ENCODE measurements around the gene KLHL17. TPM values are rescaled to one million over a fixed set of nuclear protein-coding genes. Genes with fewer than 3 reads are reported as not detected.
A peak's percentile ranks its signal among the peaks of the same experiment; 100 is the strongest.

KLHL17 gene
- total RNA-seq, 1 experiment from 2014 or later: 10.1 TPM

DNA sequence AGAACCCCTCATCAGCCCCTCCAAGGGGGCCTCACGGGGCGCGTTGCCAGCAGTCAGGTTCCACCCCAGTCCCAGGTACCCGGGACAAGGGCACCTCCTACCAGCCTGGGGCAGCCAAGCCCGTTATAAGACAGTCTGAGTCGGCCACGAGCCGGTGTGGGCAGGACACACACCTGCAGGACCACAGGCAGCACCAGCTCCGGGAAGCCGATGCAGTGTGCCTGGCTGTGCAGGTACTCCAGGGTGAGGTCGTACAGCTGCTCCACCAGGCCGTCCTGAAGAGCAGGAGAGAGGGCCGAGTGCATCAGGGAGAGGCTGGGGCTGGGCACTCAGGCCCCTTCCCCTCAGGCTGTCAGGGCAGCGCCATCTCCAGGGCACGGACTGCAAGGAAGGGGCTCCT lies 12.4 kb upstream of the KLHL17 start:
- no peak for DNase-seq (ENCODE audit: extremely low read depth, low read depth)

DNA sequence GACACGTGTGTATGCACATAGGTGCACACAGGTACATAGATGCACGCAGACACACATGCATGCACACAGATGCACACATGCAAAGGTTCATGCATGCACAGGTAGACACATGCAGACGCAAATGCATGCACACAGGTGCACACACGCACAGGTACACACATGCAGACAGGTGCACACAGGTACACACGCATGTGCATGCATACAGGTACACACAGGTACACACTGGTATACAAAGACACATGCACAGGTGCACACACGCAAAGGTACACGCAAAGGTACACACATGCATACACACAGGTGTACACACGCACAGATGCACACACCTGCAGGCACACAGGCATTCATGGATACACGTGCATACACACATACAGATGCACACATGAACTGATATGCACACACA lies 10.1 kb upstream of the KLHL17 start:
- DNase-seq (ENCODE audit: extremely low read depth, low read depth): no peak

DNA sequence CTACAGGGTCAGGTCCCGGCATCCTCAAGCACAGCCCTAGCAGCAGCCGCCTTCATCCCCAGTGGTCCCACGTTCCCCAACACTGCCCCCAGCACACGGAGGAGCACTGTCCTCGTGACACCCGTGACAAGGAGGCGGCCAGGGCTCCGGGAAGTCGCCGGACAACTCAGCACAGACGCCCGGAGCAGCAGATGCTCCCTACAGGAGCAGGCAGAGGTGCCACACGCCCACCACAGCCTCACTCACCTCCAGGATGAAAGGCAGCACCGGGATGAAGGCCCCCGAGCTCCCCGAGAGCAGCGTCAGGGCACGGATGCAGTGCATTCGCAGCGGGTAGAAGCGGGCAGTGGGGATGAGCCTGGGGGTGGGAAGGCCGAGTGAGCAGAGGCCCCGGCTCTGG lies 9.5 kb upstream of the KLHL17 start:
- DNase-seq (ENCODE audit: extremely low read depth, low read depth): no peak

DNA sequence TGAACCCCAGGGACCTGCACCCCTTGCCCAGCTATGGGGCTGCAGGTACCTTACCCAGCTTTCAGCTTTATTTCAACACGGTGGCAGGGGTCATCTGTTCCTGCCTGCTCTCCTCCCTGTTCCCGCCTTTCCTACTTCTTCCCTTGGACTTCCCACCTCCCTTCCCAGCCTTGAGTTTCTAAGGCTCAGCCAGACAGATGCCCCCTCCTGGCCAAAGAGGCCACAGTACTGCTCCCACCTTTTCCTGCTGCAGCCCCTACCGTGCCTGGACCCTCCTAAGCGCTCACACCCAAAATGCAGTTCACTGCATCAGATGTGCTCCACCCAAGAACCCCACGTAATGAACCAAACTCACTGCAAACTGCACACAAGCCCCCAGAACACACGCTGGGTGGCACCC lies 9.0 kb upstream of the KLHL17 start:
- no peak for DNase-seq (ENCODE audit: extremely low read depth, low read depth)

DNA sequence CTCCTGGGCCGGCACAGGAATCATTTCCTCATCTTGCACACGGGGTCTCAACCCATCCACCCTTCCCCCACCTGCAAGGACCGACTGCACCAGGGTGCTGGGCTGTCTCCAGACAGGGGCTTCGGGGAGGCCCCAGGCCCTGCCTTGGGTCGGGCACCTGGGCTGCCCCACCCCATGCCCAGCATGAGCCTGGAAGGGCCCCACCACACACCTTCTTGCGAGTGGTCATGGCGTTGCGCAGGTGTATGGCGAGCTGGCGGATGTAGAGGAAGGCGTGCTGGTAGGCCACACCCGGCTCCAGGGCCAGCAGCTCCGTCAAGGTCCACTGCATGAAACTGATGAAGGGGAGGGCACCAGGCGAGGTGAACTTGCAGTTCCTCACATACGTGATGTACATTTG lies 8.2 kb upstream of the KLHL17 start:
- DNase-seq (ENCODE audit: extremely low read depth, low read depth): no peak

DNA sequence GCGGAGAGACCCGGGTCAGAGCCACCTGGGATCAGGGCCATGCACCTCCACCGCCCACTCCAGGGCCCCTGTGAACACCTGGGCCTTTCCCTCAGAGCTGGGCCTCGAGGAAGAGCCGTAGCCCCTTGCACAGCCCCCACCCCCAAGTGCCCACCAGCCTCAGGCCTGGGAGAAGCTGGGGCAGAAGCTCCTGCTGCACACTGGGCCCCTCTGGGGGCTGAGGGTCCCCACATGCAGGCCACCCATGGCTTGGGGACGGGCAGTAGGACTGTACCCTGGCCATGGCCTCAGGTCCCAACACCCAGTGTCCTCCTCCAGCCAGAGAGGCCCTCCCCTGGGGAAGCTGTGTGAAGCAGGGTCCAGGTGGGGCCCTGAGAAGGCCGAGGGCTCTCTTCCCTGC lies 7.8 kb upstream of the KLHL17 start:
- no peak for DNase-seq (ENCODE audit: extremely low read depth, low read depth)

DNA sequence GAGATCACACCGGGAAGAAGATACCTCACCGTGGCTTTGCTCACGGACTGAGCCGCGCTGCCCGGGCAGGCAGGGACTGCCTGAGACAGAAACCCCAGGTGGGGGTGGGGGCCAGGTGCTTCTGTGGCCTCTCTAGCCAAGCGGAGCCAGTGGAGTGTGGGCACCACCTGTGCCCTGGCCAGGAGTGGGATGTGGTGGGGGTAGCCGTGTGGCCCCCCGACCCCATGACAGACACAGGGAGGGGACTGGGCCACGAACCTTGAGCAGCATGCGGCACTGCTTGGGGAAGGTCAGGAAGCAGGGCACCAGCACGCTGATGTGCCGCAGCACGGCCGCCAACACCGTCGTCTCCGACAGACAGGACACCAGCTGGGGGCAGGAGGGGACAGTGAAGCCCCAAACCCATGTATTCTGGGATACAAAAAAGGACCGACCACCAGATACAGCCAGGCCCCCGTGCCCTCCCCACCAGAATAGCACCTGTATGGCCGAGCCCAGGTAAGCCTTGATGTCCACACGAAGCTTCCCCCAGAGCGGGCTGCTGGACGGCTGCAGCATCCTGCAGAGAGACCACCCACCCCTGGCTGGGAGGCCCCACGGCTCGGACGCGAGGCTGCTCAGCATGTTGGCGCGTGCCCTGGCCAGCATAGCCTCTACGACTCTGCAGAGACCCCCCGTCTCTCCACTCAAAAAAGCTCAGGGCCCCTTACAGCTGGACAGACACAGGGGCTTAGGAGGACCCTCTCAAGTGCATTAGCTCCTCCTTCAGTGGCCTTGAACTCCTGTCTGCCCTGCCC lies 6.7 kb upstream of the KLHL17 start:
- no peak for DNase-seq (ENCODE audit: extremely low read depth, low read depth)

DNA sequence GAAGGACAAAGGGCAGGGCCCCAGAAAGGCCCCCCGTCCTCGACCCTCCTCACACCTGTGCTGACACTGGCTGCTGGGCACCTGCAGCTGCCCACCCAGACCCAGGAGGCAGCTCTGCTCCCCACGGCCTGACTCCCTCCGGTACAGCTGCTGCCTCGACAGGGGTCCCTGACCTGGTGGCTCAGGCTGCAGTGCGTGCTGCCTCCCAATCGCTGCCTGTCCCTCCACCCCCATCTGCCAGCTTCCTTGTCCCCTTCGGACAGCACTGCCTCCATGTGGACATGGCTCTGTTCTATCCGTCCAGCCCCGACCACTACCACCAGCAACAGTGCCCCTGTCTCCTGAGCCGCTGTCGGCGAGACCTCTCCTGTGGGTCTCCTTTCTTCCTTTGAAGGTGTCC lies 5.5 kb upstream of the KLHL17 start:
- DNase-seq (ENCODE audit: extremely low read depth, low read depth): no peak

DNA sequence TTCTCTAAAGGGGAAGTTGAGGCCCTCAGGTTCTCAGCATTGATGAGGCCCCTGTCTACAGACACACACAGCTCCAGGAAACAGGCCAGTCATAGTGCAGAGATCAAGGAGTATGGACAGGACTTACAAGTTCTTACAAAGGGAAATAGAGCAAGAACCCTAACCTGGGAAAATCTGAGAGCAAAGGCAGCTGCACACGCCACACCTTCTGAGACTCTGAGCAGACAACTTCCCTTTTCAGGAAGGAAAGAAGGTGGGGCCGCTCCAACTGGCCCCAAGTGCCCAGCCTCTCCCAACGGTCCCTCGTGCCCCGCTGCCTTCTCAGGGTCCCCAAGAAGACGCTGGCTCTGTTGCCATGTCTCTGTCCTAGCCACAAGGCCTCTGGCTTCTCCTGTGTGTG lies 4.9 kb upstream of the KLHL17 start:
- no peak for DNase-seq (ENCODE audit: extremely low read depth, low read depth)

DNA sequence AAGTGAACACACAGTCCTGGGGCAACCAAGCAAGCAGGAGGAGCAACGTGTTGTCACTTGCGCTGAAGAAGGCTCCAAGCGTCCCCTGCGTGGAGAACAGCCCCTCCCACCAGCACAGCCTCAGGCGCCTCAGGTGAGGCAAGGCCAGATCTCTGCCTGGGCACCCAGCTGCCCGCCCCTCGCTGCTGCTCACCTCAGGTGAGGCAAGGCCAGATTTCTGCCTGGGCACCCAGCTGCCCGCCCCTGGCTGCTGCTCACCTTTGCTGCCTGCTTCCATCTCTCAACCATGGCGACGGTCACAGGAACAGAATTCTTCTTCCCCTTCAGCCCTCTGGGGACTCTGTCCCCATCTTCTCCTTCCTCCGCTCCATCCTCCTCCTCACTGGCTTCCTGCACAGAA lies 3.7 kb upstream of the KLHL17 start:
- no peak for DNase-seq (ENCODE audit: extremely low read depth, low read depth)

DNA sequence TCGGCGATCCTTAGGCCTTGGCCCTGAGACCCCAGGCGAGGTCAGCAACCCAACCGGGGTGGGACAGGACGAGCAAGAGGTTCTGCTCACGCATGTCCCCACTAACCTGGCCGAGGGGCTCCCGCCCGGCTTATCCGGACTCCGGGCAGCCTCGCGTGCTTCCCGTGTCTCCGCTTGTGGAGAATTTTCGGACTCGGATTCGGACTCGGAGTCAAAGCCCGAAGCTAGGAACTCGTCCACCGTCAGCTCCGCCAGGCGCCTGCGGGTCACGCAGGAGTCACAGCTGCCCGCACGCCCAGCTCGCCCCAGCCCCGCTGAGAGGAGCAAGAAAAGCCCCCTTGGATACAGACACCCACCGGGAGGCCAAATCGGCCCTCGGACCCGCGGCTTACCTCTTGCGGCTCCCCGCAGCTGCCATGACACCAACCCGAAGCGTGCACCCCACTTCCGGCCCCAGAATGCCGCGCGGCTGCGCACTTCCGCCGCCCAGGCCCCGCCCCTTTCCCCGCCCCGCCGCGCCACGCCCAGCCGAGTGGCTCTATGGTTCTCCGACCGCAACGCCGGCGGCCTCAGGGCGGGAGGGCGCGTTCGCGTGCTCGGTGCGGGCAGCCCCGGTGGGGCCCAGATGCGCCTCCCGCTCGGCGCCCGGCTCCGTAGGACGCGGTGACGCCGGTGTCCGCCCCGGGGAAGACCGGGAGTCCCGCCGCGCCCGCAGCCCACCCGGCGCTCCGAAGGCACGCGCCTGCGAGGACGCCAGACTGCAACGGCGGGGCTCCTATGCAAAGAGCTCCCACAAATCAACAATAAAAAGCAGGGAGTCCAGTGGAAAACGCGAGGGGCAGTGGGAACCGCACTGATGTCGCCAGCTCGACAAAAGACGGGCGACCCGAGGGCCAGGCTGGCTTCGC lies 1.3 kb upstream of the KLHL17 start, which contains the start of gene NOC2L:
TSS of gene NOC2L (minus strand) at position 434 of the 908 bp plus-strand sequence. CDS start at position 418, 16 bp downstream.
- DNase-seq (ENCODE audit: extremely low read depth, low read depth): peak; percentile 76

DNA sequence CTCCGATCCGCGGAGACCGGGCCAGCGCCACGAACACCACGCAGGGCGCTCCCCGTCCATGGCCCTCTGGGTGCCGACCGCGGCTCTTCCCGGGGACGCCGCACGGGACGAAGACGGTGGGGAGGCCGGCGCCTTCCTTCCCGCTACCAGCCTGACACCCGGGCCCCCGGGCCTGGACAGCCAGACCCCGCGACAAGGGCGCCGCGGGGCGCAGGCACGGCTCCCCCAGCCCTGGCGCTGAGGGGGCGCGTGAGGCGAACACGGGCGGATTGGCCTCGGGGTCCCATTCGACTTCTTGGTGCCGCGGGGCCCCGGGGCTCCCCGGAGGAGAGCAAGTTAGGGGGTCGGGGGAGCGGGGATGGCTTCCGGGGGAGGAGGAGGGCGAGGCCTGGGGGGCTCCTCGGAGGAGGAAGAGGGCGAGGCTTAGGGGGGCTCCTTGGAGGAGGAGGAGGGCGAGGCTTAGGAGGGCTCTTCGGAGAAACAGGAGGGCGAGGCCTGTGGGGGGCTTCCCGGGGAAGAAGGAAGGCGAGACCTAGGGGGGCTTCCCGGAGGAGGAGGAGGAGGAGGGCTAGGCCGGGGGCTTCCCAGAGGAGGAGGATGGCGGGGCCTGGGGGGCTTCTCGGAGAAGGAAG lies 537 bp upstream of the KLHL17 start:
- DNase-seq (ENCODE audit: extremely low read depth, low read depth): no peak

DNA sequence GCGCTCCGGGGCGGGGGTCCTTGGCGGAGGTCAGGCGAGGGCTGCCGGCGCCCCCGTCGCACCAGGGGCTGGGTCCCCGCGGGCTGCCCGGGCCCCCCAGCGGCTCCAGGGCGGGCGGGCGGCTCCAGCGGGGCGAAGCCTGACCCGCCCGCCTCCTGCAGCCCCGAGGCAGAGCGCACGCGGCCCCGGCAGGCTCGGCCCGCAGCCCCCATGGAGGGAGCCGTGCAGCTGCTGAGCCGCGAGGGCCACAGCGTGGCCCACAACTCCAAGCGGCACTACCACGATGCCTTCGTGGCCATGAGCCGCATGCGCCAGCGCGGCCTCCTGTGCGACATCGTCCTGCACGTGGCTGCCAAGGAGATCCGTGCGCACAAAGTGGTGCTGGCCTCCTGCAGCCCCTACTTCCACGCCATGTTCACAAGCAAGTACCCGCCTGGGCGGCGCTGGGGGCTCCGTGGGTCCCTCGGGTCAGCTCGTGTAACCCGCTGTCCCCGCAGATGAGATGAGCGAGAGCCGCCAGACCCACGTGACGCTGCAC lies 817 bp downstream of the KLHL17 start:
- no peak for DNase-seq (ENCODE audit: extremely low read depth, low read depth)

DNA sequence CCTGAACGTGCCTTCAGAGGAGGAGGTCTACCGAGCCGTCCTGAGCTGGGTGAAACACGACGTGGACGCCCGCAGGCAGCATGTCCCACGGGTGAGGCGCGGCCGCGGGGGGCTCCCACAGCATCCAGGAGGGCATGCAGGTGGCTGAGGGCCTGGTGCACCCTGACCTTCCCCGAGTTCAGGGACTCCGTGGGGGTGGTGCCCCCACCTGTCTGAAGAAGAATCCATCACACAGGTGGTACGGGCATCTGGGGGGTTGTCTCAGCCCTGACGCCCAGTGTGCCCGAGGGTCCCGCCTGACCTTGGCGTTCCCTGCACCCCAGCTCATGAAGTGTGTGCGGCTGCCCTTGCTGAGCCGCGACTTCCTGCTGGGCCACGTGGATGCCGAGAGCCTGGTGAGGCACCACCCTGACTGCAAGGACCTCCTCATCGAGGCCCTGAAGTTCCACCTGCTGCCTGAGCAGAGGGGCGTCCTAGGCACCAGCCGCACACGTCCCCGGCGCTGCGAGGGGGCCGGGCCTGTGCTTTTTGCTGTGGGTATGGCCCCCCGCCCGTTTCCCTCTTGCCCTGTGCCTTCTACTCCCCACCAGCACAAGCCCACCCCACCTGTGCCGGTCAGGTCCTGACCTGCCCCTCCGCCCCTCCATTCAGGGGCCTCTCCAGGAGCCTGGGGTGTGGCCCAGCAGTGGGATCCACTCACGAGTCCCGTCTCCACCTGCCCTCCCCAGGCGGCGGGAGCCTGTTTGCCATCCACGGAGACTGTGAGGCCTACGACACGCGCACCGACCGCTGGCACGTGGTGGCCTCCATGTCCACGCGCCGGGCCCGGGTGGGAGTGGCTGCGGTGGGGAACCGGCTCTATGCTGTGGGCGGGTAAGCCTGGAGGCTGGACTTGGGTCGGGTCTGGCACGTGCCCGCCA lies 2.3 kb downstream of the KLHL17 start:
- no peak for DNase-seq (ENCODE audit: extremely low read depth, low read depth)

DNA sequence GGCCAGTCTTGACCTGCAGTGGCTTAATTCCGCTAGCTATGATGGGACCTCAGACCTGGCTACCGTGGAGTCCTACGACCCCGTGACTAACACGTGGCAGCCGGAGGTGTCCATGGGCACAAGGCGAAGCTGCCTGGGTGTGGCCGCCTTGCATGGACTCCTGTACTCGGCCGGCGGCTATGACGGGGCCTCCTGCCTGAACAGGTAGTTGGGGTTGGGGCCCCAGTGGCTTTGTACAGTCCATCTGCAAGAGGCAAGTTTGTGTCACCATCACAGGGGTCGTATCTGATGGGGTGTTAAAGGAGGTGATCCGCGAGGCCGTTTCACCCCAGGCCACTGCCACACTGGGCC lies 2.9 kb downstream of the KLHL17 start:
- no peak for DNase-seq (ENCODE audit: extremely low read depth, low read depth)

DNA sequence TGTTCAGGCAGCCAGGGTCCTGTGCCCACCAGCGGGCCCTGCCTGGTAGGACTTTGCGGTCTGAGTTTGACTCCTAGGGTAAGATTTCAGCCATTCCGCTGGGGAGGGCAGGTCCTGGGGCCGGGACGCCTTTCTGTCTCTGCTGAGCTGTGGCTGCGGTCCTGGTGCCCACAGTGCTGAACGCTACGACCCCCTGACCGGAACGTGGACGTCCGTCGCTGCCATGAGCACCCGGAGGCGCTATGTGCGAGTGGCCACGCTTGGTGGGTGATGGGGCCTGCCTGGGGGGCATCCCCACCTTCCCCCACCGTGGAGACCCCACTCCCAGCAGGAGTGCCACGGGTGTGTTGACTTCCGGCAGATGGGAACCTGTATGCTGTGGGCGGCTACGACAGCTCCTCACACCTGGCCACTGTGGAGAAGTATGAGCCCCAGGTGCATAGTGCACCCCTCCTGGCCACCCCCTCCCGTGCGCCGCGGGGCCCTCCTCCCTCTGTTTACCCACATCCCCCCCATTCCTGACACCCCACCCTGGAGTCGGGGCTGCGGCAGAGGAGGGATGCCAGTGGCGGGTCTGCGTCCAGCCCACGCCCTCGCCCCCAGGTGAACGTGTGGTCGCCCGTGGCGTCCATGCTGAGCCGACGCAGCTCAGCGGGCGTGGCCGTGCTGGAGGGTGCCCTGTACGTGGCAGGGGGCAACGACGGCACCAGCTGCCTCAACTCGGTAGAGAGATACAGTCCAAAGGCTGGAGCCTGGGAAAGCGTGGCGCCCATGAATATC lies 3.6 kb downstream of the KLHL17 start:
- DNase-seq (ENCODE audit: extremely low read depth, low read depth): no peak

DNA sequence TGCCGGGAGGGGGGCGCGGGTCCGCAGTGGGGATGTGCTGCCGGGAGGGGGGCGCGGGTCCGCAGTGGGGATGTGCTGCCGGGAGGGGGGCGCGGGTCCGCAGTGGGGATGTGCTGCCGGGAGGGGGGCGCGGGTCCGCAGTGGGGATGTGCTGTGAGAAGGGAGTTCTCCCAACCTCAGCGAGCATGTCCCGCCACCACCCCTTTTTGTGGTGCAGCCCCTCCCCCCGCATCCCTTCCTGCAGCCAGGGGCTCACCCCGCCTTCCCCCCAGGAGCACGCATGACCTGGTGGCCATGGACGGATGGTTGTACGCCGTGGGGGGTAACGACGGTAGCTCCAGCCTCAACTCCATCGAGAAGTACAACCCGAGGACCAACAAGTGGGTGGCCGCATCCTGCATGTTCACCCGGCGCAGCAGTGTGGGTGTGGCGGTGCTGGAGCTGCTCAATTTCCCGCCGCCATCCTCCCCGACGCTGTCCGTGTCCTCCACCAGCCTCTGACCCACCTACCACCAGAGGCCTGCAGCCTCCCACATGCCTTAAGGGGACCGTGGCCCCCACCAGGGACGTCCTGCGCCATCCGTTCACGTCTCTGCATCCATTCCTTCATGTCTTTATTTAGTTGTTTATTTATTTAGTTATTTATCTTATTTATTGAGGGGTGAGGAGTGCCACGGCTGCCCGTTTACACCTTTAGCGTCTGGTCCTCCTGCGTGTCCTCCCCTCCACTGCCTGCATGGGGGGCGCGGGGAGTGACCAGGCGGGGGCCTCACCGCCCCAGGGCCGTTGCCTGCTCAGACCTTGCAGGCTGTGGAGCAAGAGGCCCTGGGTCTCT lies 4.5 kb downstream of the KLHL17 start:
- DNase-seq (ENCODE audit: extremely low read depth, low read depth): no peak

DNA sequence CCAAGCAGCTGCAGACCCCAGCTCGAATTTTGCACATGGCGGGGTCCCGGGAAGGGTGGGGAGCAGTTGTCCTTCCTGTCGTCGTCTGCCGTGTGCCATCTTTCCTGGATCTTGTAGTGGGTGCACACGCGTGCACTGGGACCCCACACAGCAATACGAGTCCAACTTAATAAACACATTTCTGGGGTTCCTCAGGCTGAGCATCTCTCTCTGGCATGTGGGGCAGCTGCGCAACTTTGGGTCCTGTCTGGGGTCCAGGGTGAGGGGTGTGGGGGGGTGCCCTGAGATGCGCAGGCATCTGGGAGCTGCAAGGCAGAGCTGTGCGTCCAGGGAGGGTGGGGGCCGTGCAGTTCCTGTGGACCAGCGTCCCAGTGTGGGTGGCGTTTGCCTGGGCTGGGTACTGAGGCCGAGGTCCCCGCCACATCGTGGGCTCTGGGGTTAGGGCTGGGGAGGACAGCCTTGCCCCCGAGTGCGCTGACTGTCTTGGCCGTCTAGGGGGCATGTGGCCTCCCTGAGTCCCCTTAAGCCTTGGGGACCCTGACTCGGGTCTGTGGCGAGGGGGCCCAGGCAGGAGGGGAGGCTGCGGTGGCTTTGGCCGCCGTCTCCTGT lies 5.2 kb downstream of the KLHL17 start:
- DNase-seq (ENCODE audit: extremely low read depth, low read depth): no peak

Data from NCI-H460 (cell line).